ENCODE results near the gene HS3ST5. TPM values are rescaled to one million over a fixed set of nuclear protein-coding genes. Genes with fewer than 3 reads are reported as not detected.

The HS3ST5 gene
- total and polyA plus RNA-seq, 4 donors: not detected

DNA sequence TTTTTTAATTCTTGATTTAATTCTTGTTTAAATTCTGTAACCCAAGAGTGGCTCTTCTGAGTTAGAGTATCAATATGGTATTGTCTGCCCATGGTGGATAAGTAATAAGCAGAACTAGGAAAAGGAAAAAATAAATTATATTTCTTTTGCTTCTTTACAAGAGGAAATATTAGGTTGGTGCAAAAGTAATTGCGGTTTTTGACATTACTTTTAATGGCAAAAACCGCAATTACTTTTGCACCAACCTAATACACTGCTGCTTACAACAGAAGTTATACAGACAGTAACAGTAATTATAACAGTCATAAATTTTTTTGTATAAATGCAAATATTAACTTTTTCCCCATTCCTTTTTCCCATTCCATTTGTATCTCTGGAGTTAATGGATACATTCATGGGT is 65.6 kb downstream of the HS3ST5 start:
- Histone ChIP-seq H3K27me3 (ENCODE audit: control insufficient read depth in 4 of 4, insufficient read depth in 4 of 4, low read length in 3 of 4) (no peaks in the 10 kb centered on the region), H3K4me3 (ENCODE audit: low read depth in 1 of 3, low read length in 3 of 3) (no peak overlapping the region)
- 81% methylated on average over 2 of the region's 2 CpGs for WGBS

DNA sequence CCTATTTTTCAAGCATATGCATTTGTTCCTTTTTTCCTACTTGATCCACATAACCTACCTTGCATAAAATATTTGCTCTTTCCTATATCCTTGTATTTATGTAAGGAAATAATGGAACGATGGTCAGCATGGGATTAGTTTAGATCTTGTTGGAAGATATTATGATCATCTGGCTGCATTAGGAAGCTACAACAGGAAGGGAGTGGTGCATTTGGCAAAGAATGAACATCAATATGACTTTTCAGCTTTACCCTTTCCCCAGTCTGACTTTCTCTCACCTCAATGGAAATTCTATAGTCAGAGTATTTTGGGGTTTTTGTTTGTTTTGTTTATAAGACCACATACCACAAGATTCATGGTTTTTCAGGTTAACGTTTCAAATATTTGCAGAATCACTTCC is 66.0 kb downstream of the HS3ST5 start:
- TF ChIP-seq RXRA (IDR thresholded peaks at IDR 0.05) (no peak), NR2F2 (IDR thresholded peaks at IDR 0.05) (no peak), FOXA1 (IDR thresholded peaks at IDR 0.05) (no peak), GABPA (IDR thresholded peaks at IDR 0.05 in 1 of 2, conservative IDR thresholded peaks at IDR 0.05 in 1 of 2) (no peak), HNF4A (conservative IDR thresholded peaks at IDR 0.05) (no peak), RAD21 (IDR thresholded peaks at IDR 0.05) (no peak), YY1 (IDR thresholded peaks at IDR 0.05) (no peak), JUND (IDR thresholded peaks at IDR 0.05) (no peak), HNF4G (IDR thresholded peaks at IDR 0.05) (no peak)
- Histone ChIP-seq H3K27me3 (ENCODE audit: control insufficient read depth in 4 of 4, insufficient read depth in 4 of 4, low read length in 3 of 4) (no peaks in the 10 kb centered on the region), H3K27ac (ENCODE audit: low read depth in 1 of 2, low read length in 2 of 2) (no peak overlapping the region), H3K4me1 (ENCODE audit: control insufficient read depth in 4 of 4, insufficient read depth in 4 of 4, low read length in 3 of 4) (no peaks in the 10 kb centered on the region), H3K9me3 (ENCODE audit: control insufficient read depth in 4 of 4, low read length in 3 of 4) (no peaks in the 10 kb centered on the region), H3K9ac (ENCODE audit: low read depth in 1 of 2, low read length in 2 of 2) (no peak overlapping the region), H3K36me3 (ENCODE audit: control insufficient read depth in 4 of 4, insufficient read depth in 3 of 4, low read depth in 1 of 4, low read length in 3 of 4) (no peaks in the 10 kb centered on the region), H3K4me3 (ENCODE audit: low read depth in 1 of 3, low read length in 3 of 3) (no peak overlapping the region)
- no peak for DNase-seq (ENCODE audit: low spot score)
- 75% methylated on average over 2 of the region's 2 CpGs for WGBS

More for the DNA sequence above, 65.6 kb downstream of the HS3ST5 start:
- DNase-seq (ENCODE audit: low spot score): no peak
- H3K36me3 ChIP-seq (ENCODE audit: control insufficient read depth in 4 of 4, insufficient read depth in 3 of 4, low read depth in 1 of 4, low read length in 3 of 4): no peaks in the 10 kb centered on the region
- no peaks in the 10 kb centered on the region for H3K9me3 ChIP-seq (ENCODE audit: control insufficient read depth in 4 of 4, low read length in 3 of 4)
- H3K9ac ChIP-seq (ENCODE audit: low read depth in 1 of 2, low read length in 2 of 2): no peak overlapping the region
- H3K27ac ChIP-seq (ENCODE audit: low read depth in 1 of 2, low read length in 2 of 2): no peak overlapping the region
- H3K4me1 ChIP-seq (ENCODE audit: control insufficient read depth in 4 of 4, insufficient read depth in 4 of 4, low read length in 3 of 4): no peaks in the 10 kb centered on the region
- TF ChIP-seq RAD21 (IDR thresholded peaks at IDR 0.05) (no peak), SP1 (IDR thresholded peaks at IDR 0.05) (no peak), RXRA (IDR thresholded peaks at IDR 0.05) (no peak), EGR1 (IDR thresholded peaks at IDR 0.05; ENCODE audit: low read depth in 2 of 2) (no peak)
- TF ChIP-seq, protein P1, sequence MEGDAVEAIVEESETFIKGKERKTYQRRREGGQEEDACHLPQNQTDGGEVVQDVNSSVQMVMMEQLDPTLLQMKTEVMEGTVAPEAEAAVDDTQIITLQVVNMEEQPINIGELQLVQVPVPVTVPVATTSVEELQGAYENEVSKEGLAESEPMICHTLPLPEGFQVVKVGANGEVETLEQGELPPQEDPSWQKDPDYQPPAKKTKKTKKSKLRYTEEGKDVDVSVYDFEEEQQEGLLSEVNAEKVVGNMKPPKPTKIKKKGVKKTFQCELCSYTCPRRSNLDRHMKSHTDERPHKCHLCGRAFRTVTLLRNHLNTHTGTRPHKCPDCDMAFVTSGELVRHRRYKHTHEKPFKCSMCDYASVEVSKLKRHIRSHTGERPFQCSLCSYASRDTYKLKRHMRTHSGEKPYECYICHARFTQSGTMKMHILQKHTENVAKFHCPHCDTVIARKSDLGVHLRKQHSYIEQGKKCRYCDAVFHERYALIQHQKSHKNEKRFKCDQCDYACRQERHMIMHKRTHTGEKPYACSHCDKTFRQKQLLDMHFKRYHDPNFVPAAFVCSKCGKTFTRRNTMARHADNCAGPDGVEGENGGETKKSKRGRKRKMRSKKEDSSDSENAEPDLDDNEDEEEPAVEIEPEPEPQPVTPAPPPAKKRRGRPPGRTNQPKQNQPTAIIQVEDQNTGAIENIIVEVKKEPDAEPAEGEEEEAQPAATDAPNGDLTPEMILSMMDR (IDR thresholded peaks at IDR 0.05; ENCODE audit: low read depth, low read length, missing input control): no peak
- TF ChIP-seq, protein P2, sequence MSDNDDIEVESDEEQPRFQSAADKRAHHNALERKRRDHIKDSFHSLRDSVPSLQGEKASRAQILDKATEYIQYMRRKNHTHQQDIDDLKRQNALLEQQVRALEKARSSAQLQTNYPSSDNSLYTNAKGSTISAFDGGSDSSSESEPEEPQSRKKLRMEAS (IDR thresholded peaks at IDR 0.05): no peak

DNA sequence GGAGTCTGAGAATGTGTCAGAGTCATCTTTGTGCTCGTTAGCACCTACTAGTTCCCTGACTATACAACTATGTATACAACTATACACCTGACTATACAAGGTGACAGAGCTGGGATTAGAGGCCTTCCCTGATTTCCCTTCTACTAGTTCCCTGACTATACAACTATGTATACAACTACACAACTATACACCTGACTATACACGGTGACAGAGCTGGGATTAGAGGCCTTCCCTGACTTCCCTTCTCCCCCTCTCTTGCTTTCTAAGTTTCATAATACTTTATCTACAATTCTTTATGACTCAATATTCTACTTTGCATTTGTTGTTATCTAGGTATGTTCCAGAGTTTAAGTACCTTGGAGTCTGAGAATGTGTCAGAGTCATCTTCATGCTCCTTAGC is 68.0 kb downstream of the HS3ST5 start:
- no peak overlapping the region for H3K4me3 ChIP-seq (ENCODE audit: low read depth in 1 of 3, low read length in 3 of 3)
- TF ChIP-seq TAF1 (conservative IDR thresholded peaks at IDR 0.05) (no peak), HNF4A (conservative IDR thresholded peaks at IDR 0.05) (no peak)
- no peaks in the 10 kb centered on the region for H3K4me1 ChIP-seq (ENCODE audit: control insufficient read depth in 4 of 4, insufficient read depth in 4 of 4, low read length in 3 of 4)
- H3K36me3 ChIP-seq (ENCODE audit: control insufficient read depth in 4 of 4, insufficient read depth in 3 of 4, low read depth in 1 of 4, low read length in 3 of 4): no peaks in the 10 kb centered on the region
- 88% methylated on average over 2 of the region's 2 CpGs for WGBS
- H3K9ac ChIP-seq (ENCODE audit: low read depth in 1 of 2, low read length in 2 of 2): no peak overlapping the region
- DNase-seq (ENCODE audit: low spot score): no peak
- no peak overlapping the region for H3K27ac ChIP-seq (ENCODE audit: low read depth in 1 of 2, low read length in 2 of 2)
- H3K9me3 ChIP-seq (ENCODE audit: control insufficient read depth in 4 of 4, low read length in 3 of 4): no peaks in the 10 kb centered on the region
- H3K27me3 ChIP-seq (ENCODE audit: control insufficient read depth in 4 of 4, insufficient read depth in 4 of 4, low read length in 3 of 4): no peaks in the 10 kb centered on the region

DNA sequence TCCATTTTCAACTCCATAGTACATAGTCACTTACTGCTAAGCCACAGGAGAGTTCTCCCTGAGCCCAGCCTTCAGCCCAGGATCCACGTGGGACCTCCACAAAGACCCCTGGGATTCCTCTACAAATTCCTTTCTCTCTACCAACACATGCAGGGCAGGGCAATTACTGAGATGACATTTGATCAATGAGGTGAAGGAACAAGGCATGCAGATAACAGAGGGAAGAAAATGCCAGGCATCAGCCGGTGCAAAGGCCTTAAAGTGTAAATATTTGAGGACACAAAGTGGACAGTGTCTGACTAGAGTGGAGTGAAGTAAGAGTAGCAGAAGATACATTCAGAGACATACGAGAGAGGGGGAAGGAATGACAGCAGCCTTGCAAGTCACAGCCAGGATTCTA is 70.2 kb downstream of the HS3ST5 start:
- Histone ChIP-seq H3K27ac (ENCODE audit: low read depth in 1 of 2, low read length in 2 of 2) (no peak overlapping the region), H3K9me3 (ENCODE audit: control insufficient read depth in 4 of 4, low read length in 3 of 4) (no peaks in the 10 kb centered on the region), H3K9ac (ENCODE audit: low read depth in 1 of 2, low read length in 2 of 2) (no peak overlapping the region), H3K4me1 (ENCODE audit: control insufficient read depth in 4 of 4, insufficient read depth in 4 of 4, low read length in 3 of 4) (no peaks in the 10 kb centered on the region), H3K4me3 (ENCODE audit: low read depth in 1 of 3, low read length in 3 of 3) (no peak overlapping the region), H3K27me3 (ENCODE audit: control insufficient read depth in 4 of 4, insufficient read depth in 4 of 4, low read length in 3 of 4) (no peaks in the 10 kb centered on the region), H3K36me3 (ENCODE audit: control insufficient read depth in 4 of 4, insufficient read depth in 3 of 4, low read depth in 1 of 4, low read length in 3 of 4) (no peaks in the 10 kb centered on the region)
- peak in 1 of 2 donors; percentile 21 for TF ChIP-seq HNF4A (conservative IDR thresholded peaks at IDR 0.05)
- no peak for TF ChIP-seq RXRA (IDR thresholded peaks at IDR 0.05)
- 20% methylated on average over 3 of the region's 3 CpGs for WGBS
- DNase-seq (ENCODE audit: low spot score): no peak
